Mucosa of stomach (tissue), 1 donor: Measurements from ENCODE around the gene CACNA2D3.

Experiments
- H3K27me3 ChIP-seq: one replicate; pipeline ENCODE4 v1.7.0; 2013; ENCODE audit warnings: mild to moderate bottlenecking, low read length; ENCODE audit not compliant: control insufficient read depth, insufficient read depth
- H3K36me3 ChIP-seq: one replicate; pipeline ENCODE4 v1.7.0; 2013; ENCODE audit warnings: low read length; ENCODE audit not compliant: control insufficient read depth, insufficient read depth
- H3K4me1 ChIP-seq: one replicate; pipeline ENCODE4 v1.7.0; 2013; ENCODE audit warnings: mild to moderate bottlenecking, low read length; ENCODE audit not compliant: control insufficient read depth, insufficient read depth
- H3K4me3 ChIP-seq: one replicate; pipeline ENCODE4 v1.7.0; 2013; ENCODE audit warnings: low read length
- H3K9ac ChIP-seq: one replicate; pipeline ENCODE4 v1.7.0; 2013; ENCODE audit warnings: mild to moderate bottlenecking, low read length, moderate library complexity
- H3K9me3 ChIP-seq: one replicate; pipeline ENCODE4 v1.7.0; 2013; ENCODE audit warnings: mild to moderate bottlenecking, low read length, moderate library complexity; ENCODE audit not compliant: control insufficient read depth
- donor health status: Pancreatic carcinoma.

The CACNA2D3 gene

DNA sequence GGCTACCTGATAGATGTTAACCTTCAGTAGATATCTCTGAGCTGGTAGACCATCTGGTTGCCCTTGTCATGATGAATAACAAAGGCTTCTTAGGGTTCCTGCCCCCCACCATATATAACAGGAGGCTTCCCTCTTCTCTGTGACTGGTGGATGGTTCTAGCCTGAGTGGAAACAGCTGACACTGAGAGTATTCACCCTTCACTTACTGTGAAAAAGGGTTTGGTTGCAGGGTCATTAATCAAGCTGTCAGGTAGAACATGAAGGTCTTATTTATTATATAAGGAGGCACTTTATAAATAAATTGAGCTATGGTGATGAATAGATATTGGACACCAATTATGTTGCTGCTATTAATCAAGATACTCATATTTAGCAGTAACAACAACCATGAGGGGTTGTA, 58.6 kb downstream of the CACNA2D3 start:
- no peaks in the 10 kb centered on the region for H3K4me1 ChIP-seq
- H3K4me3 ChIP-seq: no peak overlapping the region
- no peaks in the 10 kb centered on the region for H3K27me3 ChIP-seq
- H3K36me3 ChIP-seq: no peaks in the 10 kb centered on the region
- no peak overlapping the region for H3K9ac ChIP-seq
- H3K9me3 ChIP-seq: no peaks in the 10 kb centered on the region

DNA sequence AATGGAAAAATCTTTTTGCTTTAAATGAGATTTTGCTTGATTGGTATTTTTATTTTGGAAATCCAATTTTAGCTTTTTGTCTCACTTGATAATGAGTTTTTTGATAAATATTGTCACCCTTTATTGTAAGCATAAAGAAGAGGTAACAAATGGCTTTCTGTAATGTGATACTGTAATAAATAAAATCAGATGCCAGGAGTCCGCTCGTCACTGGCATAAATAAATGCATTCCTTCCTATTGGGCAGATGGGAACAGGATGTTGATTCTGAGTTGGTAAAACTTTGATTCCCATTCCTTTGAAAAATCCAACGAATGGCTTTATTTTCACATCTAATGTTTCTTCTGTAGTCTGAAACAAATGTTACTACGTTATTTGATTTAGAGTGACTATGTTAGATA, 59.9 kb downstream of the CACNA2D3 start:
- no peak overlapping the region for H3K9ac ChIP-seq

DNA sequence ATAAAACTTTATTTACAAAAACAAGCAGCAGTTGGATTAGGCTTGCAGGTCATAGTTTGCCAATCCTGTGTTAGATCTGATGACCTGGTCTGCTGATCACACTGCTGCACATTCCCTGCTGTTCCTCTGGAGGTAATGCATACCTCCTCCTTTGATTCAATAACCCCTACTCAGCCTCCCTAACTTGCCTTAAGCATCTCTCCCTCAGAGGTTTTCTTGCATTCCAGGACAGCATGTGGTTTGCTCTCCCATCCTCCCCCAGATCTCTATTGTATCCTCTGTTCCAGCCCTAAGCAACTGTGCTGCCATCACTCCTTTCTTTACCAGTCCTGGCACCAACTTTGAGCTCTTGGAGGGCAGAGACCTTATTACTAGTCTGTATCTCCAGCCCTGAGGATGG, 63.4 kb downstream of the CACNA2D3 start:
- Histone ChIP-seq H3K9ac (no peak overlapping the region), H3K27me3 (no peaks in the 10 kb centered on the region), H3K4me3 (no peak overlapping the region), H3K4me1 (no peaks in the 10 kb centered on the region), H3K36me3 (no peaks in the 10 kb centered on the region), H3K9me3 (no peaks in the 10 kb centered on the region)

More for the DNA sequence above, 59.9 kb downstream of the CACNA2D3 start:
- Histone ChIP-seq H3K27me3 (no peaks in the 10 kb centered on the region), H3K36me3 (no peaks in the 10 kb centered on the region), H3K4me1 (no peaks in the 10 kb centered on the region), H3K4me3 (no peak overlapping the region), H3K9me3 (no peaks in the 10 kb centered on the region)

DNA sequence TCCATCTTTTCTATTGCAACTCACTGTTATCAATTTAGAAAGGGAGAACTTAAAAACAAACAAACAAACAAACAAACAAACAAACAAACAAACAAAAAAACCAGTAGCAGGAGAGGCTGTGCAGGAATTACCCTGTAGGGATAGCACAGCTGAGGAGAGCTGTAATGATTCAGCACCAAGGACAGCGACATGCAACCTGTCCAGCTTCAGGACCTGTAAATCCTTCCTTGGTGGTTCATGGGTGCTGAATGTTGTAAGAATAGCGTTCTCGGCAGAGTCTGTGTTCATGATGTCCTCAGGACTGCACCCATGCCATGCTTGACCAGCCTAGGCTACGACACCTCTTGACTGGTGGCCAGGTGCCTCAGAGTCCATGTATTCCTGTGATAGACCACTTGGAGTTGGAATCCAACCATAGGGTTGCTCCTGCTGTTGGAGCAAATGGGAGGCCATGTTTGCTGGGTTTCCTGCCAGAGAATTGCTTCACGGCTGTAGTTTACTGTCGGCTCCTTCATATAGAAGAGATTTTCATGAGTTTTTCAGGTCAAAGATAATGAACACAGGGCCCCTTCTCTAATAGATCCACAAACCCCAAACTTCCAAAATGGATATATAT, 65.9 kb downstream of the CACNA2D3 start:
- Histone ChIP-seq H3K4me3 (no peak overlapping the region), H3K9ac (no peak overlapping the region), H3K4me1 (no peaks in the 10 kb centered on the region), H3K36me3 (no peaks in the 10 kb centered on the region), H3K9me3 (no peaks in the 10 kb centered on the region), H3K27me3 (no peaks in the 10 kb centered on the region)

DNA sequence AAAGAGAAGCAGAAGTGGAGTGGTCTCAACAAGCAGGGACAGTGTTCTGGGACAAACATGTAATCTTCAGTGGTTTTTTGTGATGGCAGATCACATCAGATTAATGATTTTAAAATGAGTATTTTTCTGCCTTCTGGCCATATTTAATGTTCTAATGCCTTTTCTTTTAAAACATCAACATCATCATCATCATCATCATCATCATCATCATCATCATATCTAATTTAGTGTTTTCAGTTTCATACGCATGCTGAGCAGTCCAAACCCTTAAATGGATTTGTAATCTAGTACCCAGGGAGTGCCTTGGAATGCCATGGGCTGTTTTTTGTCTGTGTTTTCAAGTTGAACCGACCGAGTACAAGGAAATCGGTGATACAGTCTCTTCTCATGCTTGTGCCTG, 68.9 kb downstream of the CACNA2D3 start:
- H3K27me3 ChIP-seq: no peaks in the 10 kb centered on the region
- no peak overlapping the region for H3K4me3 ChIP-seq
- H3K4me1 ChIP-seq: no peaks in the 10 kb centered on the region
- H3K9me3 ChIP-seq: no peaks in the 10 kb centered on the region
- no peak overlapping the region for H3K9ac ChIP-seq
- H3K36me3 ChIP-seq: no peaks in the 10 kb centered on the region

DNA sequence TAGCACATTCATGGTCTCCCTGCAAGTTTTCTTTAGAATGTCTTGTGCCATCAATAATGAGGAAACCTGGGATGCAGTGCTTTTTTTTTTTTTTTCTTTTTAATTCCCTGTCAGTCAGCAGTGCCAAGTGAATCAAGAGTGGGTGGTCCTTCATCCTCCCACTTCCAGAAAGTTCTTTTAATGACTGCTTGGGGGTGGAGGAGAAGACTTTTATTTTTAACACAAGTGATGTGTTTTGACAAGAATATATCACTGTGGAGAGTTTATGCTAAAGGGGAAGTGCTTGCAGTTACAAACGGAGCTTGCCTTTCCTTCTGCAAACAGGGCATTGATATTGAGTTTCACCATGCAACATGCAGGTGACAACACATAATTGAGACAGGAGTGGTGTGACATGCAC, 69.7 kb downstream of the CACNA2D3 start:
- Histone ChIP-seq H3K36me3 (no peaks in the 10 kb centered on the region), H3K27me3 (no peaks in the 10 kb centered on the region), H3K9me3 (no peaks in the 10 kb centered on the region), H3K4me3 (no peak overlapping the region), H3K9ac (no peak overlapping the region), H3K4me1 (no peaks in the 10 kb centered on the region)

DNA sequence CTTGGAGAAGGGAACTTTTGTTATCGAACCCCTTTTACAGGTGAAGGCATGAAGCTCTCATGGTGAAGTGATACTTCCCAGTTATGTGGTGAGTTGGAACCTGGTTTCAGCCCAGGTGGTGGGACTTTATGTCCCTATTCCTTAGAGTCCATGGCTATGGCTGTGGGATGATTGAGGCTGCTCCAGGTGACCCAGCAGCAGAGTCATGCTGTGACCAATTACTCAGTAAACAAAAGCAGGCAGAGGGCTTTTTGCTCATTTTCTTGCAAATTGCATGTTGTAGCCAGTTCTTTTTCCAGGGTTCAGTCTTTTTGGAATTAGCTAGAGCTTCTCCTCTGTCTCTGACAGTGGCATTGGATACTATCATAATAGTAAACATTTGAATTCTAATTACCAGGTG, 70.7 kb downstream of the CACNA2D3 start:
- Histone ChIP-seq H3K4me1 (no peaks in the 10 kb centered on the region), H3K9ac (no peak overlapping the region), H3K27me3 (no peaks in the 10 kb centered on the region), H3K9me3 (no peaks in the 10 kb centered on the region), H3K36me3 (no peaks in the 10 kb centered on the region), H3K4me3 (no peak overlapping the region)

DNA sequence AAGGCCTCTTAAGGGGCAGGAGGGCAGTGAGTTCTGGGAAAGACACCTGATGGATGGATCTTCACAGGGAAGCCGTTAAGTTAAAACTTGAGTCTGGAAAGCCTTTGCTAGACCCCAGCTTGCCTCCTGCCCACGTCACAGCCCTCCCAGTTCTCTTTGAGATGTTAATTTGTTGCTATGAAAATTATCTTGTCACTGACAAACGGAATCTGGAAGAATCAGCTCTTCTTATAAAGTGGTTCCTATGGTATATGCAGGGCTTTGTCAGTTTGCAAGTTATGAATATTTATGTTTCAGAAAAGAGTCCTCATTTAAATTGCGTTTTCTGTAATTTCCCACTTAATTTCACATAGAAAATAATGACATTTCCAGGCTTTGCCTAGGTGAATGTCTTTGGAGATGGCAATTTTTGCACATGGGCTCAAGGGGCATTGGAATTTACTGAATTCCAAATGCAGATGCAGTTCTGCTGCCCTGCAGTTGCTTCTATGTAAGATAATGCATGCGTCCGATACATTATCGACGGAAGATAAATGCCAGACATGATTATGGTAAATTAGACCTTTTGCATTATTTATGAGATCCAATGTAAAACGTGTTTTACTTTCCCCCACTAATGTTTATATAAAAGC, 74.1 kb downstream of the CACNA2D3 start:
- Histone ChIP-seq H3K4me3 (no peak overlapping the region), H3K9me3 (no peaks in the 10 kb centered on the region), H3K9ac (no peak overlapping the region), H3K36me3 (no peaks in the 10 kb centered on the region), H3K27me3 (no peaks in the 10 kb centered on the region), H3K4me1 (no peaks in the 10 kb centered on the region)

DNA sequence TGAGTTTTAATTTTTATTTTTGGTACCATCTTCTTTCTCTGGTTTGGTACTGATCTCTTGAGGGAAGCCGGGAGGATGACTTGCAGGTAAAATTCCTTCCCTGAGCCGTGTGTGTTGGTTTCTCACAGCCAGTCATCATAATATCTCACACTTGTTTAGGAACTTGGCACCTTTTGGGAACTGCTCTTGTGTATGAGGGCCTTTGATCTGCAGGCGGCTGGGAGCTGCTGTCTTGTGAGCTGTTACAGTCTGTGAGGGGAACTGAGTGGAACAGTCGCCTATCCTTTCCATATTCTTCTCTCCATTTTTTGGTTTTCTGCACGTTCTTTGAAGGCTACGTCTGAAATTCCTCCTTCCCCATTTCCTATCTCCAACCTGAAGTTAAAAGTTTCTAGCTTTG, 75.2 kb downstream of the CACNA2D3 start:
- no peaks in the 10 kb centered on the region for H3K4me1 ChIP-seq
- no peaks in the 10 kb centered on the region for H3K9me3 ChIP-seq
- H3K27me3 ChIP-seq: no peaks in the 10 kb centered on the region
- no peaks in the 10 kb centered on the region for H3K36me3 ChIP-seq
- no peak overlapping the region for H3K4me3 ChIP-seq
- no peak overlapping the region for H3K9ac ChIP-seq

DNA sequence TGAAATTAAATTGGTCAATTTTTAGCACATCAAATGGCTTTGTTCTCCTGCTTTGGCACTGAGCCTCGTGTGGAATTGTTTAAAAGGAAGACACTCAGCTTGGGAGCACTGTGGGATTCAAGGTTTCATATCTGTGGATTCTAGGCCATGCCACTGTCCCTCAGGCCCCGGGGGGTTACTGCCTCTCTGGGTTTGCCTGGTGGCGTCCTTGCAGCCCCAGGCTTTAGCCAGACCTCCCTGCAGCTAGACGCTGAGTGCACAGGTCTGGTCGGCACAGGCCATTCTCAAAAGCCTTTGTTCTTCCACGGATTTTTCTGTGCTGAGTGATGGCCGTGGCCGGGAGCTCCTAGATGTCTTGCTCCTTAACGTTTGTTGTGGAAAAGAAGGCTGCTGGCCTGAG, 76.2 kb downstream of the CACNA2D3 start:
- no peaks in the 10 kb centered on the region for H3K4me1 ChIP-seq
- H3K4me3 ChIP-seq: no peak overlapping the region
- no peaks in the 10 kb centered on the region for H3K9me3 ChIP-seq

DNA sequence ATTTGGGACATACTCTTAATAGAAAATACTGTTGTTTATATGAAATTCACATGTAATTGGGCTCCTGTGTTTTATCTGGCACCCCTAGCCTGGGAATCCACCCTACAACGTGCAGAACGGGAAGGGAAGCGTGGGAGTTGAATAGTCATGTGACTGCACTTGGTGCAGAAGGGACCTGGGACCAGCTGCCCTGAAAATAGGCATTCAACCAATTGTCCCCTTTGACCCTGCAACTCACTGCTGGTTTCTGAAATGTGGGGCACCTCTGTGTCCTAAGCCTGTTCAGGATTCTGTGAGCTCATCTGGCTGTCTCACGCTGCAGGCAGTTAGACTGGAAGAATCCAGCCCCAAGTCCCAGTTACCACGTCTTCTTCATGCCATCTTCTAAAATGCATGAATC, 79.7 kb downstream of the CACNA2D3 start:
- Histone ChIP-seq H3K4me3 (no peak overlapping the region), H3K36me3 (no peaks in the 10 kb centered on the region), H3K27me3 (no peaks in the 10 kb centered on the region), H3K4me1 (no peaks in the 10 kb centered on the region), H3K9me3 (no peaks in the 10 kb centered on the region), H3K9ac (no peak overlapping the region)

More for the DNA sequence above, 76.2 kb downstream of the CACNA2D3 start:
- no peak overlapping the region for H3K9ac ChIP-seq
- H3K27me3 ChIP-seq: no peaks in the 10 kb centered on the region
- no peaks in the 10 kb centered on the region for H3K36me3 ChIP-seq

DNA sequence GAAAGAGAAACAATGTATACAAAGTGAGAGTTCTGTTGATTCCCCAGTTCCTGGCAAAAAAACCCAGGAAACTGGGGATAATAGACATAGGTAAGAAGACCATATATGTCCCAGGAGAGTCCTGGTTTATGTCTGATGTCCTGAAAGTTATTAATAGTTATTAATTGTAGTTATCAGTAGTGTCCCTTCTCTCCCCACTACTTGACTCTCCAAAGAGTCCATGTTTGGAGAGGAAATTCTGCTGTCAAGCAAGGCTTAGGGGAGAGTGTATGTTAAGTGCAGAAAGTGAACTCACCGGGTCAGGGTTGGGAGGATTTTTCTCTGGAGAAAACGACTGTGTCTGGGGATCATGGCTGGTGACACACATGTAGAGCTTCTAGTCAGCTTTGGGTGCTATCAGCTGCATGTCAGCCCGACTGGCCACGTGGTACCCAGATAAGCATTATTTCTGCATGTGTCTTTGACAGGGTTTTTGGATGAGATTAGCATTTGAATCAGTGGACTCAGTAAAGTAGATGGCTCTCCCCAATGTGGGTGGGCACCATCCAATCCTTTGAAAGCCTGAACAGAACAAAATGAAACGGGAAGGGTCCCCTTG, 80.4 kb downstream of the CACNA2D3 start:
- Histone ChIP-seq H3K36me3 (no peaks in the 10 kb centered on the region), H3K4me1 (no peaks in the 10 kb centered on the region), H3K9me3 (no peaks in the 10 kb centered on the region), H3K9ac (no peak overlapping the region), H3K4me3 (no peak overlapping the region), H3K27me3 (no peaks in the 10 kb centered on the region)
